DMS53 treated with DMSO at 0.1 percent for 48 hours (cell line): ENCODE measurements around the gene HTR3C.
"Not testable (repeated sequence)": the region's sequence is repeated elsewhere in the genome, so short reads cannot be mapped to it uniquely, and the experiment has no call there.

Source experiments
- DNase-seq: peaks from one replicate; lab custom pipeline; 2025; ENCODE audit not compliant: unreplicated experiment; lab: John Stamatoyannopoulos, UW

HTR3C gene

GRCh38 chr3:184030536-184030935 is 22.3 kb upstream of the HTR3C start:
- no peak for DNase-seq

DNA sequence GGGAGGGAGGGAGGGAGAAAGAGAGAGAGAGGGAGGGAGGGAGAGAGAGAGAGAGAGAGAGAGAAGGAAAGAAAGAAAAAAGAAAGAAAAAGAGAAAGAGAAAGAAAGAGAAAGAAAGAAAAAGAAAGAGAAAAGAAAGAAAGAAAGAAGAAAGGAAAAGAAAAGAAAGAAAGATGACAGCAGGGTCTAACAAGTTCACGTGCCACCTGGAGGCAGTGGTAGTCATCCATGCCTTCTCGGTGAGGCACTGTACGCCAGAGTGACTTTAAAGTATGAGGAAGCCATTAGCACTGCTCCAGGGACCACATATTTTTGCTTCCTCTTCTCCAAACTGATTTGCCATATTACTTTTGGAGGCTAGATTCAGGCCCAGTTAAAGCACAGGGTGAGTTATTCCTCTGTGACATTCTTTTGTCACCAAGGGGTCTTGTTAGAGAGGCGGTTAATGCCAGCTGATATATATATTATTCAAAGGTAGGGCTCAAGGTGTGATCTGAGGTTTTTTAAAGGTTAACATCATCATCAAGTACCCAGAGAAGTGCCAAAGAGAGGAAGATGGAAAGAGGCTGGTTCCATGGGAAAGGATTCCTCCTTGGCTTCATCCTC is 21.6 kb upstream of the HTR3C start, which contains the start of gene HTR3D:
TSS of gene HTR3D (plus strand) at position 556 of the 606 bp plus-strand sequence. CDS start at position 556, 0 bp downstream.
- no peak for DNase-seq

DNA sequence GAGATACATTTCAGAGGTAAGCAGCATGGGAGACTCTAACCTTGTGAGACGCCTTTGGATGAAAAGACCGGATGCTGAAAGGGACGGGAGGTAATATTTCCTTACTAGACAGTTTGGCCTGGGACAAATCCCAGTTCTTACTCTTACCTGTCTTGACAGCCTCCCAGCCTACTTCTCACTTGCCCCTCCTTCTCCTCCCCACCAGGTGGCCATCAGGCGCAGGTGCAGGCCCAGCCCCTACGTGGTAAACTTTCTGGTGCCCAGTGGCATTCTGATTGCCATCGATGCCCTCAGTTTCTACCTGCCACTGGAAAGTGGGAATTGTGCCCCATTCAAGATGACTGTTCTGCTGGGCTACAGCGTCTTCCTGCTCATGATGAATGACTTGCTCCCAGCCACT is 15.0 kb upstream of the HTR3C start:
- no peak for DNase-seq

DNA sequence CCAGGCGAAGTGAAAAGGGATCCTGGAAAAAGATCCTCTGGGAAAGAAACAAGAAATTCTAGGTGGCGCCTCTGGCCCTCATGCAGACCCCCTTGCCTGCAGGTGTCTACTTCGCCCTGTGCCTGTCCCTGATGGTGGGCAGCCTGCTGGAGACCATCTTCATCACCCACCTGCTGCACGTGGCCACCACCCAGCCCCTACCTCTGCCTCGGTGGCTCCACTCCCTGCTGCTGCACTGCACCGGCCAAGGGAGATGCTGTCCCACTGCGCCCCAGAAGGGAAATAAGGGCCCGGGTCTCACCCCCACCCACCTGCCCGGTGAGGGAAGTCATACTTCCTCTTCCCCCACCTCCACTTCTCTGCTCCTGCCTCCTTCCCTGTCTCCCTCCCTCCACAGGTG is 14.5 kb upstream of the HTR3C start:
- DNase-seq, result not testable (repeated sequence)

- DNase-seq, result no peak
Measured at GRCh38 chr3:184039414-184039813, 13.4 kb upstream of the HTR3C start.

- peak; percentile 46 for DNase-seq
Measured at GRCh38 chr3:184040010-184040409, 12.8 kb upstream of the HTR3C start.

- no peak for DNase-seq
Measured at GRCh38 chr3:184042617-184043016, 10.2 kb upstream of the HTR3C start.

GRCh38 chr3:184045995-184046394 is 6.9 kb upstream of the HTR3C start:
- no peak for DNase-seq

GRCh38 chr3:184050217-184050847 is 2.5 kb upstream of the HTR3C start:
- peak; percentile 71 for DNase-seq

DNA sequence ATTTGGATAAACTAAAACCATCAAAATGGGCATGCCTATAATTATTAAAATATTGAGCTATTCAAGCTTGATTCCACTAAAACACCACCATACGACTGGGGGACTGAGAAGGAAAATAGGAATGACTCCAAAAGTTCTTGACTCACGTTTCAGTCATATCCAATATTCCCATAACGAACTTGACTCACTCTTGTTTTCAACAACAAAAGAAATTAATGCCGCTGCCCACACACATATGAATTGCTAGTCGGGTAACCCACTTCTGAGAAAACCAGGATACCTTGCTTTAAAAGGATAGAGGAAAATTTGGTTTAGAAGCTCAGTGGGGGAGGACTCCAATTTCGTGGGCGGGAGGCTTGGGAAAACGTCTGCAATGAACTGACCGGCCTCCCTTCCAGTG is 5.2 kb downstream of the HTR3C start:
- no peak for DNase-seq

- no peak for DNase-seq
Measured at GRCh38 chr3:184059424-184059823, 6.6 kb downstream of the HTR3C start.

DNA sequence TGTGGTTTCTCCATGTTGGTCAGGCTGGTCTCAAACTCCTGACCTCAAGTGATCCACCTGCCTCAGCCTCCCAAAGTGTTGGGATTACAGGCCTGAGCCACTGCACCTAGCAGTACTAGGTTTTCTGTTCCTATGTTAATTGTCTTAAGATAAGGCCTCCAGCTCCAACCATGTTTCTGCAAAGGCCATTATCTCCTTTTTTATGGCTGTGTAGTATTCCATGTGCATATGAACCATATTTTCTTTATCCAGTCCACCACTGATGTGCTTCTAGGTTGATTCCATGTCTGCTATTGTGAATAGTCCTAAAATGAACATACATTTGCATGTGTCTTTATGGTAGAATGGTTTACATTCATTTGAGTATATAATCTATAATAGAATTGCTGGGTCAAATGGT is 9.8 kb downstream of the HTR3C start:
- no peak for DNase-seq

GRCh38 chr3:184066211-184066610 is 13.4 kb downstream of the HTR3C start:
- DNase-seq, result no peak

DNA sequence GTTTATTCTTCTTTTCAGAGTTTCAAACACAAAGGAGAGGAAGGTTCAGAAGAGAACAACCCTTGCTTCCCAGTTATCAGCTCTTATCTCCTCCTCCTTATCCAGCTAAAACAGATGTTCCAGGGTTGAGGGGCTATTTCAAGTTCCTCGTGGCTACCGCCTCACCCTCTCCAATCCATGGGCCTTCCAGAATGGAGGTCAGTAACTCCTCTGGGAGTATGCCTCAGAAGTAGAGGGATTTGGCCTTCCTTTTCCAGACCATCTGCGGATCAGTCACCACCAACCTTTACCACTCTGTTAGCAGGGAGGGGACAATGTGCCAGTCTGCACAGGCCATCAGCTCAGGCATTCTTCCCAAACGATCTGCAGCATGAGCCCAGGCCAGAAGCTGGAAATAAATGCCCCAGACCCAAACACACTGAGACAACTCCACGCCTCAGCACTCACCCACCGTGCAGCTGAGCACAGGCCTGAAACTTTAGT is 14.8 kb downstream of the HTR3C start:
- no peak for DNase-seq

GRCh38 chr3:184068344-184068743 is 15.5 kb downstream of the HTR3C start:
- DNase-seq, result no peak

DNA sequence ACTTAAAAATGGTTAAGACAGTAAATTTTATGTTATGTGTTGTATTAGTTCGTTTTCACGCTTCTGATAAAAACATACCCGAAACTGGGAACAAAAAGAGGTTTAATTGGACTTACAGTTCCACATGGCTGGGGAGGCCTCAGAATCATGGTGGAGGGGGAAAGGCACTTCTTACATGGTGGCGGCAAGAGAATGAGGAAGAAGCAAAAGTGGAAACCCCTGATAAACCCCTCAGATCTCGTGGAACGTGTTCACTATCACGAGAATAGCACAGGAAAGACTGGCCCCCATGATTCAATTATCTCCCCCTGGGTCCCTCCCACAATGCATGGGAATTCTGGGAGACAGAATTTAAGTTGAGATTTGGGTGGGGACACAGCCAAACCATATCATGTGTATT is 18.3 kb downstream of the HTR3C start:
- not testable (repeated sequence) for DNase-seq

GRCh38 chr3:184073621-184074020 is 20.8 kb downstream of the HTR3C start:
- DNase-seq, result no peak

DNA sequence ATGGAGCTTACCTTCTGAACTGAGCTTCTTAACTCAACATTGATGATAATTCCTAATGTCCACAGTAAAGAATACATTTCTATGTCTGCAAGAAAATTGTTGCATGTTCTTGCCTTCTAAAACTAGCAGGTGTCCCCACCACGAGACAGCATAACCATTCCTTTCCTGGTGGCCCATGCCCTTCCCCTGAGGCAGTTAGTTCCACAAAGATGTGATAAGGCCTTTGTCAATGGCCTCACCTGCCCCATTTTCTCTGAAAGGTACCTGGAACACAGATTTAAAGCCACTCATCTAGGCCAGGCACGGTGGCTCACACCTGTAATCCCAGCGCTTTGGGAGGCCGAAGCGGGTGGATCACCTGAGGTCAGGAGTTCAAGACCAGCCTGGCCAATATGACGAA is 23.1 kb downstream of the HTR3C start:
- DNase-seq, result no peak

DNA sequence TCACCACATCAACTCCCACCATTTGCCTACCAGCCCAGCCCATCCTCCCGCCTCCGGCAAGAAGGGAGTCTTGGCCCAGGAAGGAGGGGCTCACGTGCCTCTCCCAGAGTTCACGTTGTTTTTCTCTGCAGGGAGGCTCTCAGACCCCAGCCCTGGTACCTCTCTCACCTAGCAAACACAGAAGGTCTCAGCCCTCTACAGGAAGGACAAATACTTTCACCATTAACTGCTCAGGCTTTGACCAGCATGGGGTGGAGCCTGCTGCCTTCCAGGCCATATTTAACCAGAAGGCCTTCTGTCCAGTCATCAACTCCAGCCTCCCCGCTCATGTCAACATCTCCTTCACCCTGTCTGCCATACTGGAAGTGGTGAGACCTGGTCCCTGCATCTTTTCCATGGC is 25.0 kb downstream of the HTR3C start:
- no peak for DNase-seq

DNA sequence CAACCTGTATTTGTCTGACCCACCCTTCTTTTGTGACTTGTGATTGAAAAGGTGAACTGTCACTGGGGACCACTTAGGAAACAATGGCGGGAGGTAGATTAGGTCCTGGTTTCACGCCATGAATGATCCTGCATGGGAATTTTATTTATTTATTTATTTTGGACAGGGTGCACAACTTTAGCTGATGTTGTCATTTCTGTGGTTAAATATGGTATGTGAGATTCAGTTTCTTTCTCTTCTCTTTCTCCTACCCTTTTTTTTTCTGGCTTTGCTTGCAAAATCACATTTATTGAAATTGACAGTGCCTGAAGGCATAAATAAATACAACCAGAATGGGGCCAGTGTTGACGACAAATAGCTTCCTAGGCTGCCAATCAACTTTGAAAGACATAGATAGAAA is 26.0 kb downstream of the HTR3C start:
- no peak for DNase-seq

GRCh38 chr3:184081116-184081830 is 28.4 kb downstream of the HTR3C start:
- DNase-seq, result no peak

DNA sequence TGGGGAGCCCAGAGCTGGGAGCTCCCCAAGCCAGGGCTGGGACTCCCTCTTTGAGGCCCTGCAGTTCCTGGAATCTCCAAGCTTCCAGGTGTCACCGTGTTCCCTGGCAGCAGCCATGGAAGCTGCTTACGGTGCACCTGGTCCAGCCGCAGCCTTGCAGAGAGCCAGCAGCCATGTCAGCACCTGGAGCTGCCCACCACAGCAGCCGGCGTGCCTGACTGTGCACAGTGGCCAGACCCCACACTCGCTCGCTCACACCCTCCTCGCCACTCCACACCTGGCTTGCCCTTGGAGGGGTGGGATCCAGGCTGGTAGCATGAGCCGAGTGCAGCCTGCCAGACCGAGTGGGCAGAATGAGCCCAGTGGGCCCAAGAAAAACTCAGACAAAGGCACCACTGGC is 29.2 kb downstream of the HTR3C start:
- DNase-seq, result no peak
